Measurements from ENCODE around the gene MARCHF6.
"Not testable (repeated sequence)": the region's sequence is repeated elsewhere in the genome, so short reads cannot be mapped to it uniquely, and the experiment has no call there.

MARCHF6 gene

GRCh38 chr5:10338686-10339057 is 14.8 kb upstream of the MARCHF6 start:
- H3K4me3 ChIP-seq (replicated peaks; ENCODE audit: low read depth, low read length) = no peak overlapping the region
- DNase-seq (ENCODE audit: extremely low read depth, low read depth) = no peak
- TF ChIP-seq, protein P1, sequence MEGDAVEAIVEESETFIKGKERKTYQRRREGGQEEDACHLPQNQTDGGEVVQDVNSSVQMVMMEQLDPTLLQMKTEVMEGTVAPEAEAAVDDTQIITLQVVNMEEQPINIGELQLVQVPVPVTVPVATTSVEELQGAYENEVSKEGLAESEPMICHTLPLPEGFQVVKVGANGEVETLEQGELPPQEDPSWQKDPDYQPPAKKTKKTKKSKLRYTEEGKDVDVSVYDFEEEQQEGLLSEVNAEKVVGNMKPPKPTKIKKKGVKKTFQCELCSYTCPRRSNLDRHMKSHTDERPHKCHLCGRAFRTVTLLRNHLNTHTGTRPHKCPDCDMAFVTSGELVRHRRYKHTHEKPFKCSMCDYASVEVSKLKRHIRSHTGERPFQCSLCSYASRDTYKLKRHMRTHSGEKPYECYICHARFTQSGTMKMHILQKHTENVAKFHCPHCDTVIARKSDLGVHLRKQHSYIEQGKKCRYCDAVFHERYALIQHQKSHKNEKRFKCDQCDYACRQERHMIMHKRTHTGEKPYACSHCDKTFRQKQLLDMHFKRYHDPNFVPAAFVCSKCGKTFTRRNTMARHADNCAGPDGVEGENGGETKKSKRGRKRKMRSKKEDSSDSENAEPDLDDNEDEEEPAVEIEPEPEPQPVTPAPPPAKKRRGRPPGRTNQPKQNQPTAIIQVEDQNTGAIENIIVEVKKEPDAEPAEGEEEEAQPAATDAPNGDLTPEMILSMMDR (IDR thresholded peaks at IDR 0.05; ENCODE audit: low read depth, low read length, missing control alignments) = no peak

- no peak overlapping the region for H3K4me3 ChIP-seq (replicated peaks; ENCODE audit: low read depth, low read length)
- TF ChIP-seq, protein P1 (IDR thresholded peaks at IDR 0.05; ENCODE audit: low read depth, low read length, missing control alignments) = no peak
- no peak for DNase-seq (ENCODE audit: extremely low read depth, low read depth)
Measured at GRCh38 chr5:10339058-10339811, 14.3 kb upstream of the MARCHF6 start.

- no peak overlapping the region for H3K4me3 ChIP-seq (replicated peaks; ENCODE audit: low read depth, low read length)
- TF ChIP-seq, protein P1 (IDR thresholded peaks at IDR 0.05; ENCODE audit: low read depth, low read length, missing control alignments) = no peak
- no peak for DNase-seq (ENCODE audit: extremely low read depth, low read depth)
Measured at GRCh38 chr5:10339958-10340357, 13.5 kb upstream of the MARCHF6 start.

- DNase-seq (ENCODE audit: extremely low read depth, low read depth) = no peak
- H3K4me3 ChIP-seq (replicated peaks; ENCODE audit: low read depth, low read length) = no peak overlapping the region
- TF ChIP-seq, protein P1 (IDR thresholded peaks at IDR 0.05; ENCODE audit: low read depth, low read length, missing control alignments) = no peak
Measured at GRCh38 chr5:10343486-10343885, 10.0 kb upstream of the MARCHF6 start.

- DNase-seq (ENCODE audit: extremely low read depth, low read depth); H3K4me3 ChIP-seq (replicated peaks; ENCODE audit: low read depth, low read length): not testable (repeated sequence)
Measured at GRCh38 chr5:10344461-10345106, 8.9 kb upstream of the MARCHF6 start.

- H3K4me3 ChIP-seq (replicated peaks; ENCODE audit: low read depth, low read length) = no peak overlapping the region
- TF ChIP-seq, protein P1 (IDR thresholded peaks at IDR 0.05; ENCODE audit: low read depth, low read length, missing control alignments) = no peak
- no peak for DNase-seq (ENCODE audit: extremely low read depth, low read depth)
Measured at GRCh38 chr5:10348258-10348657, 5.2 kb upstream of the MARCHF6 start.

- H3K4me3 ChIP-seq (replicated peaks; ENCODE audit: low read depth, low read length) = no peak overlapping the region
- DNase-seq (ENCODE audit: extremely low read depth, low read depth) = no peak
- TF ChIP-seq, protein P1 (IDR thresholded peaks at IDR 0.05; ENCODE audit: low read depth, low read length, missing control alignments) = no peak
Measured at GRCh38 chr5:10351199-10351905, 2.1 kb upstream of the MARCHF6 start.
